Heart right ventricle (tissue), 16 donors: ENCODE data around the gene IGF2BP1. TPM values are rescaled to one million over a fixed set of nuclear protein-coding genes. Genes with fewer than 3 reads are reported as not detected.

Experiments
- ATAC-seq, 8 donors: fragments of 200-7000 bp; cut with Tn5 transposase; one replicate each; pipeline ENCODE4 v1.9.1; 2020; ENCODE audit warnings: mild to moderate bottlenecking in 8 of 8, moderate library complexity in 8 of 8, moderate number of reproducible peaks in 1 of 8
- DNase-seq, 2 donors: peaks; one replicate each; pipeline ENCODE4 v3.0.0-alpha.2; 2020
- H3K27ac ChIP-seq, 10 donors: fragments of 200-600 bp; sonication (generic) in 2 of 10; one replicate each; pipeline versions ENCODE4 v1.5.0 to v1.8.0; 2020 to 2022; ENCODE audit warnings: mild to moderate bottlenecking in 3 of 10
- H3K27me3 ChIP-seq, 7 donors: fragments of 200-600 bp; one replicate each; pipeline ENCODE4 v1.8.0; 2021 to 2022; ENCODE audit warnings: mild to moderate bottlenecking in 2 of 7
- H3K36me3 ChIP-seq, 9 donors: fragments of 200-600 bp; sonication (generic) in 1 of 9; one replicate each; pipeline versions ENCODE4 v1.5.0 to v1.8.0; 2020 to 2022; ENCODE audit warnings: mild to moderate bottlenecking in 2 of 9
- H3K4me1 ChIP-seq, 9 donors: fragments of 200-600 bp; sonication (generic) in 1 of 9; one replicate each; pipeline versions ENCODE4 v1.5.0 to v1.8.0; 2020 to 2022; ENCODE audit warnings: mild to moderate bottlenecking in 4 of 9
- H3K4me3 ChIP-seq, 10 donors: fragments of 200-600 bp; sonication (generic) in 2 of 10; one replicate each; pipeline versions ENCODE4 v1.5.0 to v1.8.0; 2020 to 2022; ENCODE audit warnings: mild to moderate bottlenecking in 7 of 10, moderate library complexity in 2 of 10
- H3K9me3 ChIP-seq, 11 donors: fragments of 200-600 bp in 10 of 11; sonication (generic) in 2 of 11; one replicate each; pipeline versions ENCODE4 v1.5.0 to v1.8.0; 2013 to 2022; ENCODE audit warnings: mild to moderate bottlenecking in 2 of 11, control low read depth in 1 of 11, moderate library complexity in 1 of 11
- CTCF ChIP-seq, 9 donors: fragments of 200-600 bp; sonication (generic) in 2 of 9; IDR thresholded peaks; one replicate each; pipeline versions ENCODE4 v1.5.0 to v1.8.0; 2021 to 2022; ENCODE audit warnings: antibody characterized with exemption in 9 of 9, mild to moderate bottlenecking in 5 of 9, moderate library complexity in 1 of 9
- WGBS, 2 donors: extraction: QIAGEN DNeasy Blood & Tissue Kit; methylation state at CpG; one replicate each; pipeline ENCODE4 v1.1.7; 2013; ENCODE audit warnings: inconsistent platforms in 1 of 2; 5-methylcytosine and 5-hydroxymethylcytosine counted together
- intact Hi-C, 10 donors: fragments of 100-400 bp; cut with DNase I; formaldehyde crosslinking; loops; one replicate each; pipeline versions ENCODE4 v1.11.1 to v1.14.2; 2022
- polyA plus RNA-seq, 2 donors: library from polyadenylated mRNA; stranded (reverse); fragments of 200-250 nt; gene quantifications; one replicate each; pipeline ENCODE4 v1.2.3, GENCODE V29; 2013
- total RNA-seq, 10 donors: library from RNA; stranded (reverse); fragmentation: NEBNext Ultra II Directional in 3 of 10; extraction: Animal tissue kit (Norgen Biotek cat#: 25700) in 3 of 10; gene quantifications; one replicate each; pipeline versions ENCODE4 v1.2.1 to v1.2.4, GENCODE V29; 2021 to 2023
- donor health status: Arrhythmogenic right ventricular cardiomyopathy.
- donor health status: ischemic (EF 13 %, LVEDD 7.1; RV severe dilation, severe dysfunction).
- donor health status: healthy with polysubstance abuse.
- donor health status: DM: no; HTN: yes; CAD: no.
- donor health status: DM: no; HTN: no; CAD: no.
- donor health status: ischemic (EF 25% LVEDD 6.9; RV normal size, moderate dysfunction).
- donor health status: ischemic (EF 25% LVEDD 5.7; RV mildly dilated, moderate dysfunction).
- donor health status: healthy.
- donor health status: DM: yes; HTN: yes; CAD: no.
- donor health status: Ischemic cardiomyopathy.
- donor health status: ischemic (EF 35%, LVEDD 5.7; RV mildly dilated, moderate dysfunction).
- donor health status: nonischemic (EF 11% LVEDD 7.7; RV severe dilation, severe dysfunction).
- donor health status: DM: yes; HTN: yes; CAD: no.
- donor health status: PGD.
- donor health status: ischemic (EF 29% LVEDD 5.4; RV normal size, mild dysfunction).
- donor health status: nonischemic (EF 23%, LVEDD 6.1; RV moderate dilation, normal function).

Gene IGF2BP1
- total and polyA plus RNA-seq, 12 donors: 0.01 TPM; not detected in 11

DNA sequence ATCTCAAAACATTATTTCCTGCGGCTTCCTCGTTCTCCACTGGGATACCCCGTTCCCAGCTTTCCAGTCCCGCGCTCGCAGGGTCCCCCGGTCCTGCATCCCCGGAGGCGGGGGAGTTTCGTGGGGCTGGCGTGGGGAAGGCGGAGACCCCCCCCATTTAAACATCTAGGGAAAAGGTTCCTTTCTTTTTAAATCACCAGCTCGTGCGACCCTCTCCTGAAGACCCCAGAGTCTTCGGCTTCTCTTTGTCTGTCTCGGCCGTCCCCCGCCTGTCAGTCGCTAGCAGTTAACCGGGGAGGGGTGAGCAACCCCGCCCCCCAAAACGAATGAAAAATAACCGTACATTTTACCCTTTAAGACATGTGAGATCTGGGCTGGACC, 473 bp upstream of the IGF2BP1 start:
- peaks cover 61 to 100% (median 99%) of the 10 kb centered on the region in 7 donors for H3K27me3 ChIP-seq
- H3K36me3 ChIP-seq: no peaks in the 10 kb centered on the region
- intact Hi-C loops: no loop called here
- no peaks in the 10 kb centered on the region for H3K9me3 ChIP-seq
- H3K27ac ChIP-seq: no peak overlapping the region
- no peak overlapping the region for H3K4me3 ChIP-seq
- ATAC-seq (no peak), DNase-seq (no peak)
- 3% methylated on average over 23 of the region's 23 CpGs for WGBS, 2 donors
- H3K4me1 ChIP-seq: peaks cover 4 to 36% (median 24%) of the 10 kb centered on the region in 9 donors
- TF ChIP-seq CTCF (IDR thresholded peaks at IDR 0.05): no peak

GRCh38 chr17:48997827-48998586, 822 bp downstream of the IGF2BP1 start:
- H3K4me3 ChIP-seq: peak overlapping the region in 4 of 10 donors; percentile 6 to 34 (median 16)
- DNase-seq (no peak), ATAC-seq (peak in 1 of 8 donors; percentile 8)
- no peaks in the 10 kb centered on the region for H3K36me3 ChIP-seq
- H3K27me3 ChIP-seq: peaks cover 64 to 100% (median 99%) of the 10 kb centered on the region in 7 donors
- no peaks in the 10 kb centered on the region for H3K9me3 ChIP-seq
- intact Hi-C loops: no loop called here
- TF ChIP-seq CTCF (IDR thresholded peaks at IDR 0.05): no peak
- 2% methylated on average over 63 of the region's 63 CpGs for WGBS, 2 donors
- peaks cover 4 to 36% (median 24%) of the 10 kb centered on the region in 9 donors for H3K4me1 ChIP-seq
- no peak overlapping the region for H3K27ac ChIP-seq

DNA sequence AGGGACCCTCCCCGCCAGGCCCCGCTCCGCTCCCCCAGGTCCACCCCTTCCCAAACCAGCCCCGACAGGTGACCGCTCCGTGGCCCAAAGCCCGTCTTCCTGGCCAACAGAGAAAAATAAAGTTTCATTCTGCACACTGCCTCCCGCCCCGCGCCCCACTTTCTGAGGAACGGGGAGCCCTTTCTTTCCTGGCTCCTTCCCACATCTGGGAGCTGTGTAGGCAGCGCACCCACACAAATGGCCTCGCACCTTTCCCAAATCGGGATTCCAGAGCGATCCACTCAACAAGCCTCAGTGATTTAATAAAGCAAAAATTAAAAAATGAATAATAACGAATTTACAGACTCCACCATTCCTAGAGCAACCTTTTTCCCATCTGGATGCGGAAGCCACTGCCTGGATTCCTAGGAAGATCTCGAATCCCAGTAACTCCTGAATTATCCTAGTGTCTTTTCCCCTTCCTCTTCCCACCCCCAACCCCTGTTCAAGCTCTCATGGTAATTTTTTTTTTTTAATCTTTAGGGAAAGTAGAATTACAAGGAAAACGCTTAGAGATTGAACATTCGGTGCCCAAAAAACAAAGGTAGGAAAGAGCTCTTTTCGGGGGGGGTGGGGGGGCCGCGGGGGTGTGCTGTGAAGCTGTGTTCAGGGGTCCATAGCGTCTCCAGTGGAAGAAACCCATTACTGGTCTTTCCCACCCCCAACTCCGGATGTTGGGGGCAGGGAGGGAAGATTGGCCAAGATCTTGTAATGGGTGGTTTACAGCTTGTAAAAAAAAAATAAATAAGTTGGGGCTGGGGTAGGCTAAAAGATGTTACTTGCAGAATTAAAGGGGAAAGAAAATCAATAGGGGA, 1.6 kb downstream of the IGF2BP1 start:
- intact Hi-C loops: no loop called here
- ATAC-seq (no peak), DNase-seq (no peak)
- Histone ChIP-seq H3K9me3 (no peaks in the 10 kb centered on the region), H3K27me3 (peaks cover 59 to 100% (median 99%) of the 10 kb centered on the region in 7 donors), H3K27ac (no peak overlapping the region), H3K4me3 (no peak overlapping the region), H3K36me3 (no peaks in the 10 kb centered on the region), H3K4me1 (peaks cover 4 to 36% (median 24%) of the 10 kb centered on the region in 9 donors)
- WGBS, 2 donors: 17 to 21% methylated on average over 25 of the region's 25 CpGs
- no peak for TF ChIP-seq CTCF (IDR thresholded peaks at IDR 0.05)

DNA sequence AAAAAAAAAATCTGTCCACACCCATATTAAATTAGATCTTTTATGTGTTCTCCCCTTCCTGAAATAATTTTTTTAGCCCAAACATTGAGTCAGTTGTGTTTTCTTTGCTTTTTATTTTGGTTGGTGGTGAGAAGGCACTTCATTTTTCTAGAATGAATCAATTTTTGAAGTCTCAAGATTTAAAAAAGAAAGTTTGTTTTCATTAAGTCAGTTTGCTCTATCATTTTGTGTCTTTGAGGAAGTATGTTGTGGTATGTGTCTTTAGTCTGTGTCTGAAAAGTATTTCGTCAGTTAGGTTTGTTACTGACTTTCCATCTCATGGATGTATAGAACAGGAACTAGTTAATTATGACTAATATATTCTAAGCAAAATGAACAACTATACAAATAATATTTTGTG, 3.8 kb downstream of the IGF2BP1 start:
- no peak for TF ChIP-seq CTCF (IDR thresholded peaks at IDR 0.05)
- peaks cover 40 to 100% (median 99%) of the 10 kb centered on the region in 7 donors for H3K27me3 ChIP-seq
- WGBS, 2 donors: 87 to 91% methylated on average over 1 of the region's 1 CpG

More for the DNA sequence above, 3.8 kb downstream of the IGF2BP1 start:
- H3K27ac ChIP-seq: no peak overlapping the region
- intact Hi-C loops: no loop called here
- no peaks in the 10 kb centered on the region for H3K36me3 ChIP-seq
- ATAC-seq (no peak), DNase-seq (no peak)
- H3K4me1 ChIP-seq: peaks cover 4 to 28% (median 19%) of the 10 kb centered on the region in 9 donors
- no peaks in the 10 kb centered on the region for H3K9me3 ChIP-seq
- no peak overlapping the region for H3K4me3 ChIP-seq
